Large intestine (tissue), 3 donors: ENCODE results near the gene HS6ST1. TPM values are rescaled to one million over a fixed set of nuclear protein-coding genes. Genes with fewer than 3 reads are reported as not detected.

Experiments
- DNase-seq, 2 donors: peaks; one replicate each; pipeline versions ENCODE4 v3.0.0 to v3.0.0-alpha.2; 2013
- H3K27ac ChIP-seq: one replicate; pipeline ENCODE4 v1.5.1; 2013; ENCODE audit warnings: low read length
- H3K27me3 ChIP-seq: 2 replicates; pipeline ENCODE4 v1.6.1; 2013; ENCODE audit warnings: low read length; ENCODE audit not compliant: control insufficient read depth, insufficient read depth
- H3K36me3 ChIP-seq: 2 replicates; pipeline ENCODE4 v1.6.1; 2013; ENCODE audit warnings: low read length; ENCODE audit not compliant: control insufficient read depth, insufficient read depth
- H3K4me1 ChIP-seq: one replicate; pipeline ENCODE4 v1.6.1; 2013; ENCODE audit warnings: low read length; ENCODE audit not compliant: control insufficient read depth, insufficient read depth
- H3K4me3 ChIP-seq: one replicate; pipeline ENCODE4 v1.5.1; 2013; ENCODE audit warnings: low read length
- H3K9me3 ChIP-seq: one replicate; pipeline ENCODE4 v1.6.1; 2013; ENCODE audit warnings: mild to moderate bottlenecking, low read depth, low read length, moderate library complexity; ENCODE audit not compliant: control insufficient read depth
- WGBS: methylation state at CpG from one replicate; pipeline ENCODE4 v1.1.5; 2013; ENCODE audit warnings: low lambda C conversion rate; ENCODE audit not compliant: insufficient coverage; 5-methylcytosine and 5-hydroxymethylcytosine counted together
- polyA plus RNA-seq: library from polyadenylated mRNA; unstranded; fragments of 120-200 nt; gene quantifications from one replicate; pipeline ENCODE4 v1.2.1, GENCODE V29; 2013

HS6ST1 gene
- polyA plus RNA-seq, 1 donor = 22.4 TPM

DNA sequence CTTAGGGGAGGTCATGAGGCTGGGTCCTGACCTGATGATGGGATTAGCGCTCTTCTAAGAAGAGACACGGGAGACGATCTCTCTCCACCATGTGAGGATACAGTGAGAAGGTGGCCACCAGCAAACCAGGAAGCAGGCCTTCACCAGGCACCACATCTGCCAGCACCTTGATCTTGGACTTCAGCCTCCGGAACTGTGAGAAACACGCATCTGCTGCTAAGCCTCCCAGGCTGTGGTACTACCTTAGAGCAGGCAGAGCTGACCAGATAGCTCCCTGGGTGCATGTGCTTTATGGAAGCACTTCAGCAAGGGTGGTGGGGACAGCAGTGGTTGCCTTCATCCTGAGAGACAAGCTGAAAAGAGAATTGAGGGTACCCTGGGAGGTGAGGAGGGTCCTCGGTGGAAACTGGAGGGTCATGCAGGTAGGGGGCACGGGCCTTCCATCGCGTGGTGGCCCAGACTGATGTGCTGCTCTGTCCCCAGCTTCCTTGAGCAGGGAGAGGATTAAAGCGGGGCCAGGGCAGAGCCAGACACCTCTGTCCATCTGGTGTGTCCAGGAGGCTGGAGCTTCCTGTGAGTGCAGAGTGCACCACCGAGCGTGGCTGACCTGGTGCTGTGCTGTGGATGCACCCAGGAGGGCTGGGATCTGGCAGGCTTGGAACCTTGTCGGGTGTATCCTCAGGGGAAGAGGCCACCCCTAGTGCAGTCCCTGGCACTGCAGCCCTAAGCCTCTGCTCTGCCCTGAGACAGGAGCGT, 42.9 kb upstream of the HS6ST1 start:
- H3K27ac ChIP-seq = no peak overlapping the region
- H3K4me3 ChIP-seq = no peak overlapping the region
- H3K4me1 ChIP-seq = peaks cover 5% of the 10 kb centered on the region
- H3K9me3 ChIP-seq = peaks cover 2% of the 10 kb centered on the region
- no peak for DNase-seq
- WGBS = no CpG with 5 or more reads among the region's 14 CpGs
- H3K27me3 ChIP-seq = no peaks in the 10 kb centered on the region
- no peaks in the 10 kb centered on the region for H3K36me3 ChIP-seq

DNA sequence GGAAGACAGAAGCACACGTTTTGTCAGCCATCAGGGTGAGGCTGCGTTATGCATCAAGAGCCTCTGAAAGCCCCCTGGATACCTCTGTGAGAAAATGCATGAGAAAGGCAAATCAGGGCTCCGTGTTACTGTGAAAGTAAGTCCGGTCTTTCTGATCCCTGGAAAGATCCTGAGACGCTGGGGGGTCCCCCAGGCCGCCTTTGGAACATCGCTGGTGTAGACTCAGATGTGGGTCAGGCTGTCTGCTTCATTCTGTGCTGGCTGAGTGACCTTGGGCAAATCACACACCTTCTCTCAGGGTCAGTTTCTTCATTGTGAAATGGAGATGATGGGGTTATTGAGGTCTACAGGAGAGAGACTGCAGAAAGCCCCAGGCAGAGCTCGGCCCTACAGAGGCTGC, 42.0 kb upstream of the HS6ST1 start:
- Histone ChIP-seq H3K9me3 (peaks cover 2% of the 10 kb centered on the region), H3K4me1 (peaks cover 5% of the 10 kb centered on the region), H3K27me3 (no peaks in the 10 kb centered on the region), H3K27ac (no peak overlapping the region), H3K4me3 (no peak overlapping the region), H3K36me3 (no peaks in the 10 kb centered on the region)
- no peak for DNase-seq
- no CpG with 5 or more reads among the region's 8 CpGs for WGBS

DNA sequence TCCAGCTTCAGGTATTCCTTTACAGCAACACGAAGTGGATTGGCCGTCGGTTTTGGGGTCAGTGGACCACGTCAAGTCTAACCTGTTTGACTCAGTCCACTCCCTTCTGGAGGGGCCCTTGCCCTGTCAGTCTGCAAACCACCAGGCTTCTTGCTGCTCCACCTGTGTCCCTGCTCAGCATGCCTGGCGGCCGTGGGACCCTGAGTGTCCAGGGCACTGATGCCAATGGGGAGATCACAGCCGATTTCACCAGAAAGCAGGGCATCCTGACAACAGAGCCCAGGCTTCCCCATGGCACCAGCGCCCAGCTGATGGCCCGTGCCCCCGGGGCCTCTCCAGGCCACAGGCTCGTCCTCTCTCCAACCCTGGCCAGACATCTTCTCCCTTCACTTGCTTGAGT, 41.2 kb upstream of the HS6ST1 start:
- H3K4me3 ChIP-seq = no peak overlapping the region
- H3K27me3 ChIP-seq = no peaks in the 10 kb centered on the region
- WGBS = no CpG with 5 or more reads among the region's 11 CpGs
- no peak overlapping the region for H3K27ac ChIP-seq
- DNase-seq = no peak
- H3K9me3 ChIP-seq = peaks cover 2% of the 10 kb centered on the region
- peaks cover 5% of the 10 kb centered on the region for H3K4me1 ChIP-seq
- H3K36me3 ChIP-seq = no peaks in the 10 kb centered on the region

DNA sequence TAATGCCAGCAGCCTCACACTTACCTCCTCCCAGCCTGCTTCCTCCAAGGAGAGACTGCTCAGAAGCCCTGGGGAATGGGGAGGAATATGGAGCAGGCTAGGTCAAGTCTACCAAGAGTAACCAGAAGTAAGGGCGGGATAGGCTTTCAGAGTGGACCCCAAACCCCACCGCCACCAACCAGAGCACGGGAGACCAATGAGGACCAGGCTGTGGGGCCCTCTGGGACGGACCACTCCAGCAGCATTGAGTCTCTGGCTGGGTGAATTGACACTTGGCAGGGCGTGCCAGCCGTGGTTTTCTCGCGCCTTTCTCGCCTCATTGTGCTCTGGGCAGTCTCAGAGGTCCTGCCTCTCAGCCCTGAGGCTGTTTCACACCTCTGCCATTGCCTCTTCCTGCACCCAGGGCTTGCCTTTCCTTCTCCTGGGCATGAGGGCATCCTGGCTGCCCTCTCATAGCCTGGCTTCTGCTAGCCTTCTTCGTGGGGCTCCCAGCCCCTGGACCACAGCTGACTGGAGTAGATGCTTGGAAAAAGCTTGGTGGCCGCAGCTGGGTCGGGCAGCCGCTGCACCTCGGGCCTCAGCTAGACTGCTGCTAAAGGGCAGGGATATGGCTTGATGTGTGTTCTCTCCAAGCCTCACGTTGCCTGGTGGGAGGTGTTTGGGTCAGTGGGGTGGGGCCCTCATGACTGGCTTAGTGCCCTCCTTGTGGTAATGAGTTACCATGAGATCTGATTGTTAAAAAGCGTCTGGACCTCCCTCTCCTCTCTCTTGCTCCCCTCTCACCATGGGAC, 40.5 kb upstream of the HS6ST1 start:
- DNase-seq = no peak

DNA sequence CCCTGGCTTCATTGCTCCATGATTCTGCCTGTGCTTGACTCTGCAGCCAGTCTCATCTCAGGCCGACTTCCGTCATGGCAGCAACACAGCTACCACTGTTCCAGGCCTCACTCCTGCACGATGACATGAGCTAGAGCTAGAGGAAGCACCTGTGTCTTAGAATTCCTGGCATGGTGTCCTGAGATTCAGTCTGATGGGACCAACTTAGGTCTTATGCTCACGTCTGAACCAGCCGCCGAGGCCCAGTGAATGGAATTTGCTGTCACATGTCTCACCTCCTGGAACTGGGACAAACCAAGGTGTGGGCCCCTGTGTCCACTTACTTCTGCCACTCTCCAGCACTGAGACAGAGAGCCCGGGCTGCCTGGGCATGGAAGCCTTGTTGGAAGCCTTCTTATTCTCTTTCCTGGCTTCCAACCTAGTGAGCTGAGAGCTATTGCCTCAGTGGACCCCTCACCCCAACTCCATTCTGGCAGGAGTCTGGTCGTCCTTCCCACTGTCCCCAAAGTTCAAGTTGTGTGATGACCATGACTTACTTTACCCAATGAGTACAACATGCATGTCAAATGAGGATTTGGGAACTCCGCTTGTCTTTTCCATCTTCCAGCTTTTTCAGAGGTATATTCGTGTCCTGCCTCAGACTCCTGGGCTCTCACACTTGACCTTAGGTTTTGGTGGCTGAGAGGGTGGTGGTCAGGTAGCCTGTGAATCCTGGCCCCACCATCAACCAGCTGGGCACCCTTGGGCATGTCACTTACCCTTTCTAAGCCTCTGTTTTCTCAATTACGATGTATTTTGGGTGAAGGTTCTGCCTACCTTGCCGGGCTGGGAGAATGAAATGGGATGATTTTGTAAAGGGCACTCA, 39.1 kb upstream of the HS6ST1 start:
- no peak for DNase-seq
- H3K4me1 ChIP-seq = peaks cover 5% of the 10 kb centered on the region
- peaks cover 2% of the 10 kb centered on the region for H3K9me3 ChIP-seq
- H3K27me3 ChIP-seq = no peaks in the 10 kb centered on the region
- no peaks in the 10 kb centered on the region for H3K36me3 ChIP-seq
- WGBS = 100% methylated on average over 1 of the region's 12 CpGs
- H3K4me3 ChIP-seq = no peak overlapping the region
- no peak overlapping the region for H3K27ac ChIP-seq

More for the DNA sequence above, 40.5 kb upstream of the HS6ST1 start:
- Histone ChIP-seq H3K4me3 (no peak overlapping the region), H3K36me3 (no peaks in the 10 kb centered on the region), H3K27me3 (no peaks in the 10 kb centered on the region), H3K4me1 (peaks cover 5% of the 10 kb centered on the region), H3K27ac (no peak overlapping the region), H3K9me3 (peaks cover 2% of the 10 kb centered on the region)
- no CpG with 5 or more reads among the region's 16 CpGs for WGBS

DNA sequence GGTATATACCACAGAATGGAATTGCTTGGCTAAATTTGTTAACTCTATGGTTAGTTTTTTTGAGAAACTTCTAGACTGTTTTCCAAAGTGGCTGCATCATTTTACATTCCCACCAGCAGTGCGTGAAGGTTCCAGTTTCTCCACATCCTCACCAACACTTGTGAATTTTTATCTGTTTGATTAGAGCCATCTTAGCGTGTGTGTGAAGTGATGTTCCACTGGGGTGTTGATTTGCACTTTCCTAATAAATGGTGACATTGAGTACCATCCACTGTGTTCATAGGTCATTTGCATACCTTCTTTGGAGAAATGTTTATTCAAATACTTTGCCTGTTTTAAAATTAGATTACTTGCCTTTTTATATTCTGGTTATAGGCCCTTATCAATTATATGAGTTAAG, 37.5 kb upstream of the HS6ST1 start:
- no peaks in the 10 kb centered on the region for H3K4me1 ChIP-seq
- H3K36me3 ChIP-seq = no peaks in the 10 kb centered on the region
- DNase-seq = no peak
- WGBS = 100% methylated on average over 1 of the region's 2 CpGs
- H3K4me3 ChIP-seq = no peak overlapping the region
- H3K27ac ChIP-seq = no peak overlapping the region
- no peaks in the 10 kb centered on the region for H3K27me3 ChIP-seq
- peaks cover 9% of the 10 kb centered on the region for H3K9me3 ChIP-seq

DNA sequence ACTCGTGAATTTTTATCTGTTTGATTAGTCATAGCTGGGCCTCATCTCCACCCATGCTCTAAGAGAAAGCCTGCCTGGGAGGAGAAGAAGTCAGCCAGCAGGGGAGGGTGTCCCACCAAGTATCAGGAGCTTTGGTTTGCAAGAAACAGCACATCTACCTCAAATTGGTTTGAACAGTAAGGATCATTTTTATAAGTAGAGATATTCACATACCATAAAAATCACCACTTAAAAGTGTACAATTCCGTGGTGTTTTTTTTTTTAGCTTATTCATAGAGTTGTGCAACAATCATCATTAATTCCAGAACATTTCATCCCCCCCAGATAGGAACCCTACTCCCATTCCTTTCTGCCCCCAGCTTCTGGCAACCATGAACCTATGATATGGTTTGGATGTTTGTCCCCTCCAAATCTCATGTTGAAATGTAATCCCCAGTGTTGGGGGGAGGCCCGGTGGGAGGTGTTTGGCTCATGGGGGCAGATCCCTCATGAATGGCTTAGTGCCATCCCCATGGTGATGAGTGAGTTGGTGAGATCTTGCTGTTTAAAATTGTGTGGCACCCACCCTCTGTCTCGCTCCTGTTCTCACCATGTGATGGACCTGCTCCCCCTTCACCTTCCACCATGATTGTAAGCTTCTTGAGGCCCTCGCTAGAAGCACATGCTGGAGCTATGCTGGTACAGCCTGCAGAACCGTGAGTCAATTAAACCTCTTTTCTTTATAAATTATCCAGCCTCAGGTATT, 36.2 kb upstream of the HS6ST1 start:
- no peaks in the 10 kb centered on the region for H3K4me1 ChIP-seq
- peaks cover 7% of the 10 kb centered on the region for H3K9me3 ChIP-seq
- H3K36me3 ChIP-seq = no peaks in the 10 kb centered on the region
- 100% methylated on average over 1 of the region's 6 CpGs for WGBS
- no peak overlapping the region for H3K27ac ChIP-seq
- DNase-seq = no peak
- no peaks in the 10 kb centered on the region for H3K27me3 ChIP-seq
- no peak overlapping the region for H3K4me3 ChIP-seq

DNA sequence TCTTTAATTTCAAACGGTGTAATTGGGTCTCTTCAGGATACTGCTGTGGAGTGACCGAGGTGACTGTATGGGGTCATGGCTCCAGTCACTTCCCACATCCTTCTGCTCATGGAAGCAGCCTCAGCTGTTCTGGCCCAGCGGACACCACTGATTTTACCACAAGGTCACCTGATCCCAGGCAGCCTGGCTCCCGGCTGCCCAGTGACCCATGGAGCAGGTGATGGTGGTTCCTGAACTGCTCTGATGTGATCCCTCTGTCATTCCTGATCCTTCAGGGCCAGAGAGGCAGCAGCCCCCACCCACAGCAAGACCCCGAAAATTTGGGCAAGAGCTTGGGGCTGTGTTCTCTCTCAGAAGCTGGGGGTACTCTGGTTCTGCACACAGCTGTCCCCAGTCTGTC, 35.5 kb upstream of the HS6ST1 start:
- H3K36me3 ChIP-seq = no peaks in the 10 kb centered on the region
- WGBS = no CpG with 5 or more reads among the region's 5 CpGs
- no peaks in the 10 kb centered on the region for H3K4me1 ChIP-seq
- no peaks in the 10 kb centered on the region for H3K27me3 ChIP-seq
- H3K27ac ChIP-seq = no peak overlapping the region
- no peak for DNase-seq
- H3K4me3 ChIP-seq = no peak overlapping the region
- H3K9me3 ChIP-seq = peaks cover 7% of the 10 kb centered on the region

DNA sequence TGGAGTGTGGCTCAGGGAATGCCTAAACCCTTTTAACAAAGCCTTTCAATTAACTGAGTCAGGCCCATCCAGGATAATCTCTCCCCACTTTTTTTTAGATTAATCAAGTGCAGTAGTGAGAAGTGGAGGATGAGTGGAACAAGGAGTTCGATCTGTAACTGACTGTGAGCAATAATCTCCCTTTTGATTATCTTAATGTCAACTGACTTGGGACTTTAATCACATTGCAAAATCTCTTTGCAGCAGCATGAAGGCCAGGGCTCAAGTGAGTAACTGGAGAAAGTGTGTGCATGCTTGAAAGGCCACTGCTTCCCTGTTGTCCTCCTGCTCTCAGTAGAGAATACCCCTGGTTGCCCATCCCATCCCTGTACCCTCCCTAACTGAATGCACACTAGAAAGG, 32.1 kb upstream of the HS6ST1 start:
- no peaks in the 10 kb centered on the region for H3K4me1 ChIP-seq
- no peak overlapping the region for H3K4me3 ChIP-seq
- no peaks in the 10 kb centered on the region for H3K27me3 ChIP-seq
- no peak overlapping the region for H3K27ac ChIP-seq
- peaks cover 7% of the 10 kb centered on the region for H3K9me3 ChIP-seq
- no peak for DNase-seq
- H3K36me3 ChIP-seq = no peaks in the 10 kb centered on the region
- WGBS = no CpG with 5 or more reads among the region's 1 CpG

DNA sequence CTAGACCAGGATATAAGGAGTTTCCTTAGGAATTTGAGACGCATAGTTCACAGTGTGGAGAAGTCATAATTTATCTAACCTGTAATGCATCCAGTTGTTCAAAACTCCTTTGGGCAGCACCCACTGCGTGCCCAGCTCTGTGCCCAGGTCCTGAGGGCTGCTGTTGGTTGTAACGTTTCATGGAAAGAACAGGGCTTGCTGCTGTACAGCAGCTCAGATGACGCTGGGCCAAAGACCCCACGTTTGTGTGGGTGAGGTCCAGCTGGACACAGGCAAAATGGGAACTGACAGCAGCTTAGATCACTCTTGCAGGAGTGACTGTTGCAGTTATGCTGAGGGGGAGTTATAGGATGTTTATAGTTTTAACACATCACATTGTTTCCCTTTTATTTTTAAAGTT, 30.0 kb upstream of the HS6ST1 start:
- H3K27ac ChIP-seq = no peak overlapping the region
- no peaks in the 10 kb centered on the region for H3K27me3 ChIP-seq
- peaks cover 7% of the 10 kb centered on the region for H3K9me3 ChIP-seq
- H3K36me3 ChIP-seq = no peaks in the 10 kb centered on the region
- H3K4me1 ChIP-seq = no peaks in the 10 kb centered on the region
- DNase-seq = no peak
- WGBS = no CpG with 5 or more reads among the region's 5 CpGs
- H3K4me3 ChIP-seq = no peak overlapping the region
